MCF 10A (cell line): ENCODE data around the gene STOML1. TPM values are rescaled to one million over a fixed set of nuclear protein-coding genes. Genes with fewer than 3 reads are reported as not detected.

ENCODE experiments used
- BruUV-seq: library from RNA; stranded (reverse); fragments of 400-500 nt; replicated peaks from 2 replicates; lab custom pipeline; 2021; lab: Mats Ljungman, UMichigan
- CTCF ChIA-PET: fragments of 300-600 bp; sonication (Branson Sonifier 250); formaldehyde crosslinking; extraction: SDS; loops from one replicate; lab custom pipeline; 2021; ENCODE audit warnings: antibody characterized with exemption, inconsistent platforms; lab: Yijun Ruan, JAX
- POLR2A ChIA-PET: fragments of 300-600, 350-650 bp; sonication (Branson Sonifier 250); formaldehyde crosslinking; extraction: SDS; loops from one replicate; lab custom pipeline; 2020; ENCODE audit warnings: antibody characterized with exemption, inconsistent platforms; lab: Yijun Ruan, JAX
- DNase-seq: peaks from one replicate; pipeline ENCODE4 v3.0.0-alpha.2; 2018; ENCODE audit not compliant: unreplicated experiment
- H3K27ac Mint-ChIP-seq: one replicate; pipeline ENCODE4 v1.8.0; 2022; ENCODE audit warnings: mild to moderate bottlenecking, low read depth, mixed read lengths; ENCODE audit not compliant: unreplicated experiment
- H3K27me3 Mint-ChIP-seq: one replicate; pipeline ENCODE4 v1.8.0; 2022; ENCODE audit warnings: mixed read lengths; ENCODE audit not compliant: insufficient read depth, unreplicated experiment
- H3K36me3 Mint-ChIP-seq: one replicate; pipeline ENCODE4 v1.8.0; 2022; ENCODE audit warnings: mild to moderate bottlenecking, moderate library complexity, mixed read lengths; ENCODE audit not compliant: insufficient read depth, unreplicated experiment
- H3K4me1 Mint-ChIP-seq: one replicate; pipeline ENCODE4 v1.8.0; 2022; ENCODE audit warnings: mixed read lengths; ENCODE audit not compliant: insufficient read depth, unreplicated experiment
- H3K4me3 Mint-ChIP-seq: one replicate; pipeline ENCODE4 v1.8.0; 2022; ENCODE audit warnings: mild to moderate bottlenecking, moderate library complexity, mixed read lengths; ENCODE audit not compliant: unreplicated experiment
- H3K9me3 Mint-ChIP-seq: one replicate; pipeline ENCODE4 v1.8.0; 2022; ENCODE audit warnings: mixed read lengths; ENCODE audit not compliant: unreplicated experiment
- intact Hi-C: fragments of 100-400 bp; cut with micrococcal nuclease; formaldehyde crosslinking; loops from 2 replicates; pipeline ENCODE4 v1.14.1; 2022
- total RNA-seq: library from RNA; stranded (reverse); gene quantifications from 2 replicates; pipeline ENCODE4 v1.2.3, GENCODE V29; 2022
- TF ChIP-seq, protein P1 (sequence below): fragments of 200-600 bp; IDR thresholded peaks from one replicate; pipeline ENCODE4 v1.8.0; 2022; ENCODE audit warnings: antibody characterized with exemption, mild to moderate bottlenecking; ENCODE audit not compliant: unreplicated experiment

The STOML1 gene
- total RNA-seq, 1 experiment from 2014 or later: 17.6 TPM

DNA sequence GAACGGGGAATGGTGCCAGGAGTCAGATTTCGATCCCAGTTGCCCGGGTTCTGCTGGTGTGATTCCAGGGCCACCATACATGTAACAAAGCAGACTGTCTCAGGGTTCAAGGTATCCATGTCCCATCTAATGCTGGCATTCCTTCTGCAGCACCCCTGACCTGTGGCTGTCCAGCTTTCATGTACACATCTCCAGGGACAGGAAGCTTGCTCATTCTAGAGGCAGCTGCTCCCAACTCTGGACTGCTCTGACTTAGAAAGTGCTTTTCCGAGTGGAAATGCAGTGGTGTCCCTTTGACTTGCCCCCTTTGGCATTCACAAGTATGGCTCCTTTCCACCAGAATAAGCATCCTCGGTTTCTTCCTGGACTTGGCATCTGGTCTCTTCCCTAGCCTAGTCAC lies 33.3 kb upstream of the STOML1 start:
- Mint-ChIP-seq H3K27ac (peak overlapping the region; percentile 49), H3K36me3 (peaks cover 75% of the 10 kb centered on the region), H3K4me3 (no peak overlapping the region), H3K9me3 (no peaks in the 10 kb centered on the region), H3K27me3 (no peaks in the 10 kb centered on the region), H3K4me1 (no peaks in the 10 kb centered on the region)
- TF ChIP-seq, protein P1, sequence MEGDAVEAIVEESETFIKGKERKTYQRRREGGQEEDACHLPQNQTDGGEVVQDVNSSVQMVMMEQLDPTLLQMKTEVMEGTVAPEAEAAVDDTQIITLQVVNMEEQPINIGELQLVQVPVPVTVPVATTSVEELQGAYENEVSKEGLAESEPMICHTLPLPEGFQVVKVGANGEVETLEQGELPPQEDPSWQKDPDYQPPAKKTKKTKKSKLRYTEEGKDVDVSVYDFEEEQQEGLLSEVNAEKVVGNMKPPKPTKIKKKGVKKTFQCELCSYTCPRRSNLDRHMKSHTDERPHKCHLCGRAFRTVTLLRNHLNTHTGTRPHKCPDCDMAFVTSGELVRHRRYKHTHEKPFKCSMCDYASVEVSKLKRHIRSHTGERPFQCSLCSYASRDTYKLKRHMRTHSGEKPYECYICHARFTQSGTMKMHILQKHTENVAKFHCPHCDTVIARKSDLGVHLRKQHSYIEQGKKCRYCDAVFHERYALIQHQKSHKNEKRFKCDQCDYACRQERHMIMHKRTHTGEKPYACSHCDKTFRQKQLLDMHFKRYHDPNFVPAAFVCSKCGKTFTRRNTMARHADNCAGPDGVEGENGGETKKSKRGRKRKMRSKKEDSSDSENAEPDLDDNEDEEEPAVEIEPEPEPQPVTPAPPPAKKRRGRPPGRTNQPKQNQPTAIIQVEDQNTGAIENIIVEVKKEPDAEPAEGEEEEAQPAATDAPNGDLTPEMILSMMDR: no peak
- no TSS peak for BruUV-seq
- DNase-seq: no peak
- intact Hi-C loops: no loop called here
- POLR2A ChIA-PET: no interaction called here
- CTCF ChIA-PET: interaction anchor here (0.9 to 1.5 kb wide), 2 partner anchors 12 kb away, joined by 3 to 5 read pairs; no protein-coding TSS in a partner anchor

- Mint-ChIP-seq H3K27ac (peak overlapping the region; percentile 49), H3K4me3 (no peak overlapping the region), H3K36me3 (peaks cover 68% of the 10 kb centered on the region), H3K27me3 (no peaks in the 10 kb centered on the region), H3K9me3 (no peaks in the 10 kb centered on the region), H3K4me1 (no peaks in the 10 kb centered on the region)
- CTCF ChIA-PET: interaction anchor here (1.2 to 1.5 kb wide), 3 partner anchors 12 to 23 kb away, joined by 3 to 5 read pairs (median 4); no protein-coding TSS in a partner anchor
- TF ChIP-seq, protein P1: no peak
- BruUV-seq: no TSS peak
- intact Hi-C loops: no loop called here
- DNase-seq: no peak
- POLR2A ChIA-PET: interaction anchor here (0.6 to 1.1 kb wide), 3 partner anchors 9 to 42 kb away, joined by 3 to 4 read pairs (median 3); no protein-coding TSS in a partner anchor
Measured at GRCh38 chr15:74024687-74025086, 32.6 kb upstream of the STOML1 start.

DNA sequence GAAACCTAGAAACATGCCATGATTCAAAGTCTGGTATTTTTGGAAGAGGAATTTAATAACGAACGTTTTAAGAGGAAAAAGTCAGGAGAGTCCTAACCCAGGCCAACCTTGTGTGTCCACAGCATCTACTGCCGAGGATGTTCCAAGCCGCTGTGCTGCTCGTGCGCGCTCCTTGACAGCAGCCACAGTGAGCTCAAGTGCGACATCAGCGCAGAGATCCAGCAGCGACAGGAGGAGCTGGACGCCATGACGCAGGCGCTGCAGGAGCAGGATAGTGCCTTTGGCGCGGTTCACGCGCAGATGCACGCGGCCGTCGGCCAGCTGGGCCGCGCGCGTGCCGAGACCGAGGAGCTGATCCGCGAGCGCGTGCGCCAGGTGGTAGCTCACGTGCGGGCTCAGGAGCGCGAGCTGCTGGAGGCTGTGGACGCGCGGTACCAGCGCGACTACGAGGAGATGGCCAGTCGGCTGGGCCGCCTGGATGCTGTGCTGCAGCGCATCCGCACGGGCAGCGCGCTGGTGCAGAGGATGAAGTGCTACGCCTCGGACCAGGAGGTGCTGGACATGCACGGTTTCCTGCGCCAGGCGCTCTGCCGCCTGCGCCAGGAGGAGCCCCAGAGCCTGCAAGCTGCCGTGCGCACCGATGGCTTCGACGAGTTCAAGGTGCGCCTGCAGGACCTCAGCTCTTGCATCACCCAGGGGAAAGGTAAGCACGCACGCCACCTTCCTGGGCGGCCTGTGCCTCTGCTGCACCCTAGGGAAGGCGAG lies 30.8 kb upstream of the STOML1 start:
- ChIA-PET POLR2A (no interaction called here), CTCF (no interaction called here)
- intact Hi-C loops: no loop called here
- Mint-ChIP-seq H3K27ac (no peak overlapping the region), H3K36me3 (peaks cover 50% of the 10 kb centered on the region), H3K27me3 (no peaks in the 10 kb centered on the region), H3K9me3 (no peaks in the 10 kb centered on the region), H3K4me1 (no peaks in the 10 kb centered on the region), H3K4me3 (no peak overlapping the region)
- no TSS peak for BruUV-seq
- TF ChIP-seq, protein P1: no peak
- no peak for DNase-seq

GRCh38 chr15:74019734-74020133 lies 27.6 kb upstream of the STOML1 start:
- BruUV-seq: no TSS peak
- Mint-ChIP-seq H3K9me3 (no peaks in the 10 kb centered on the region), H3K27ac (no peak overlapping the region), H3K4me1 (no peaks in the 10 kb centered on the region), H3K4me3 (no peak overlapping the region), H3K27me3 (no peaks in the 10 kb centered on the region), H3K36me3 (peaks cover 33% of the 10 kb centered on the region)
- ChIA-PET POLR2A (no interaction called here), CTCF (interaction anchor here (0.5 to 0.7 kb wide), 4 partner anchors 28 to 319 kb away, joined by 3 to 5 read pairs (median 4); partner anchors contain the start of gene STOML1)
- intact Hi-C loops: no loop called here
- TF ChIP-seq, protein P1: no peak
- no peak for DNase-seq
